ENCODE measurements around the gene EYS. TPM values are rescaled to one million over a fixed set of nuclear protein-coding genes. Genes with fewer than 3 reads are reported as not detected.

EYS gene
- total and polyA plus RNA-seq, 3 experiments from 2014 or later = not detected

DNA sequence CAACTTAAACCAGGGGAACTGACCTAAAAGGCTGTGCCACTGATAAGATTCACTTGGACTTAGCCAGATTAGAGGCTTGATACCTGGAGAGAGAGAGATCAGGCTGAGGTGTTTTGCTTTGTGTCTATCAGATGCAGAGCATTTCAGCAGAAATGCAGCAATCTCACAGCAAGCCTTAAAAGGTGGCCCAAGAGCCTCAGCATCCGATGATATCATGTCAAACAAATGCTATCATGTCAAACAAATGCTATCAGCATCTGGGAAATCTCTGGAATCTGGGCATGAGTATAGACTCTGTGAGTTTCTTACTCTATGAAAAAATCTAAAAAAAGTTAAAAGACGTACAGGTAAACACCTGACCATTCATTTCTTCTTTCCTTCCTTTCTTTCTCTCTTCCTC is 718.9 kb downstream of the EYS start:
- H3K27me3 ChIP-seq (ENCODE audit: insufficient read depth, low read length, poor library complexity, severe bottlenecking) = no peaks in the 10 kb centered on the region
- H3K27ac ChIP-seq (ENCODE audit: low read depth, low read length) = no peak overlapping the region
- H3K36me3 ChIP-seq (ENCODE audit: insufficient read depth, low read length) = no peaks in the 10 kb centered on the region
- no peaks in the 10 kb centered on the region for H3K4me1 ChIP-seq (ENCODE audit: insufficient read depth, low read length)
- peaks cover 0 to 11% (median 2%) of the 10 kb centered on the region in 5 donors for H3K9me3 Mint-ChIP-seq
- no peak for DNase-seq
- H3K27me3 Mint-ChIP-seq = no peaks in the 10 kb centered on the region
- ChIA-PET POLR2A (no interaction called here), CTCF (no interaction called here)
- no peak overlapping the region for H3K4me3 ChIP-seq (ENCODE audit: low read length)
- no peaks in the 10 kb centered on the region for H3K4me1 Mint-ChIP-seq
- H3K9me3 ChIP-seq (ENCODE audit: low read length) = no peaks in the 10 kb centered on the region
- H3K27ac Mint-ChIP-seq = no peak overlapping the region
- no peak overlapping the region for H3K4me3 Mint-ChIP-seq
- no peaks in the 10 kb centered on the region for H3K36me3 Mint-ChIP-seq

DNA sequence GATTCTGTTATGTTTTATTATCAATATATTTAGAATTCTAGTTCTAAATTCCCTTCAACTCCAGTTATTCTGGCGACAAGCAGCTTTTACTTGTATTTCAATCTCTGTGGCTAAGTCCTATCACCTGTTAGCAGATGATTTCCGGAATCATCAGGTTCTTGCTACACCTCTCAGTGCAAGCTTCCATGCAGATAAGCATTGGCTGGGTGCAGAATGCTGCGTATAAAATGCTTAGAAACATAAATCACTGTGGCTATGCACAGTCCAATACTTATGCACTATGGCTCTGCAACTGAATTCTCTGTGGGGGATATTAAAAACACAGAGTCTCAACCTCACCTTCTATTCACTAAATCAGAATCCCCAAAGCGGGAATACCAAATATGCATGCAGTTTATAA is 720.0 kb downstream of the EYS start:
- no peaks in the 10 kb centered on the region for H3K4me1 Mint-ChIP-seq
- ChIA-PET CTCF (no interaction called here), POLR2A (no interaction called here)
- H3K9me3 ChIP-seq (ENCODE audit: low read length) = no peaks in the 10 kb centered on the region
- no peaks in the 10 kb centered on the region for H3K27me3 Mint-ChIP-seq
- peaks cover 0 to 6% (median under 1%) of the 10 kb centered on the region in 5 donors for H3K9me3 Mint-ChIP-seq
- no peak overlapping the region for H3K4me3 Mint-ChIP-seq
- H3K4me3 ChIP-seq (ENCODE audit: low read length) = no peak overlapping the region
- H3K27ac ChIP-seq (ENCODE audit: low read depth, low read length) = no peak overlapping the region
- no peaks in the 10 kb centered on the region for H3K36me3 ChIP-seq (ENCODE audit: insufficient read depth, low read length)
- DNase-seq = no peak
- H3K27me3 ChIP-seq (ENCODE audit: insufficient read depth, low read length, poor library complexity, severe bottlenecking) = no peaks in the 10 kb centered on the region
- no peaks in the 10 kb centered on the region for H3K36me3 Mint-ChIP-seq
- H3K4me1 ChIP-seq (ENCODE audit: insufficient read depth, low read length) = no peaks in the 10 kb centered on the region
- no peak overlapping the region for H3K27ac Mint-ChIP-seq

DNA sequence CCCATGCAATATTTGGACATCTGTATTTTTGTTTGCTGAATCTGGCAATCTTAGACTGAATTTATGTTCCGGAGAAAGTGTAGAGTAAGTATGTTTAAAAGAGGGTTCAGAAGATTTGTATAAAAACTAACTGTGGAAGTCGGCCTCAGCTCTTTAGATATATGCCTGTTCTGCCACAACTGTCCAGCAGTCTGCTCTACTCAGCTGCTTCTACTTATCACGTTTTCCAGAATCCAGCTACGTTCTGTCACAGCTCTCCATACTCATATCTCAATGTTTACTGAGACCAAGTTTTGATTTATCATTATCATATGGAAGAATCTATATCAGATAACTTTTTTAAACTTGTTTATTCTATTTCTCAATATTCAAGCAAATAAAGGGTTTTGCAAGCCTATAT is 721.3 kb downstream of the EYS start:
- Histone ChIP-seq H3K4me1 (ENCODE audit: insufficient read depth, low read length) (no peaks in the 10 kb centered on the region), H3K27me3 (ENCODE audit: insufficient read depth, low read length, poor library complexity, severe bottlenecking) (no peaks in the 10 kb centered on the region), H3K4me3 (ENCODE audit: low read length) (no peak overlapping the region), H3K36me3 (ENCODE audit: insufficient read depth, low read length) (no peaks in the 10 kb centered on the region), H3K27ac (ENCODE audit: low read depth, low read length) (no peak overlapping the region), H3K9me3 (ENCODE audit: low read length) (no peaks in the 10 kb centered on the region)
- Mint-ChIP-seq H3K36me3 (no peaks in the 10 kb centered on the region), H3K4me1 (no peaks in the 10 kb centered on the region), H3K9me3 (peaks cover 2 to 5% (median 2%) of the 10 kb centered on the region in 5 donors), H3K4me3 (no peak overlapping the region), H3K27me3 (no peaks in the 10 kb centered on the region), H3K27ac (no peak overlapping the region)
- no peak for DNase-seq
- ChIA-PET CTCF (no interaction called here), POLR2A (no interaction called here)

DNA sequence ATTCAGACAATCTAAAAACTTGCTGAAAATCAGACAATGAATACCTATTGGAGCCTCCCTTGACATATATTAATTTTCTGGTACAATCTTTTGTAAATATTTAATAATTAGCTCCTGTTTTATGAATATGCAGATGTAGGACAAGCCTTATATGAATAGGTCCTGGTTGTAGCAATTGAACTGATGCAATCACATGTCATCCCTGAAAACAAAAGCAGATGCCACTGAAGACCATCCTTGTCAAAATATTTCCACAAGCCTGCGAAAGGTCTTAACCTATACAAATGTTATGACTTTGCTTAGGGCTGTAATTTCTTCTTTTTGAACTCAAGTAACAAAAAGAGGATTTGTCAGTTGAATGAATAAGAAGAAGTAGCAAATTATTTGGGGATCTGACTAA is 722.1 kb downstream of the EYS start:
- Histone ChIP-seq H3K9me3 (ENCODE audit: low read length) (no peaks in the 10 kb centered on the region), H3K4me1 (ENCODE audit: insufficient read depth, low read length) (no peaks in the 10 kb centered on the region), H3K4me3 (ENCODE audit: low read length) (no peak overlapping the region), H3K27me3 (ENCODE audit: insufficient read depth, low read length, poor library complexity, severe bottlenecking) (no peaks in the 10 kb centered on the region), H3K36me3 (ENCODE audit: insufficient read depth, low read length) (no peaks in the 10 kb centered on the region), H3K27ac (ENCODE audit: low read depth, low read length) (no peak overlapping the region)
- no peaks in the 10 kb centered on the region for H3K4me1 Mint-ChIP-seq
- DNase-seq = no peak
- H3K36me3 Mint-ChIP-seq = no peaks in the 10 kb centered on the region
- POLR2A ChIA-PET = no interaction called here
- H3K27ac Mint-ChIP-seq = no peak overlapping the region
- peaks cover 2 to 9% (median 2%) of the 10 kb centered on the region in 5 donors for H3K9me3 Mint-ChIP-seq
- CTCF ChIA-PET = no interaction called here
- H3K27me3 Mint-ChIP-seq = no peaks in the 10 kb centered on the region
- no peak overlapping the region for H3K4me3 Mint-ChIP-seq

DNA sequence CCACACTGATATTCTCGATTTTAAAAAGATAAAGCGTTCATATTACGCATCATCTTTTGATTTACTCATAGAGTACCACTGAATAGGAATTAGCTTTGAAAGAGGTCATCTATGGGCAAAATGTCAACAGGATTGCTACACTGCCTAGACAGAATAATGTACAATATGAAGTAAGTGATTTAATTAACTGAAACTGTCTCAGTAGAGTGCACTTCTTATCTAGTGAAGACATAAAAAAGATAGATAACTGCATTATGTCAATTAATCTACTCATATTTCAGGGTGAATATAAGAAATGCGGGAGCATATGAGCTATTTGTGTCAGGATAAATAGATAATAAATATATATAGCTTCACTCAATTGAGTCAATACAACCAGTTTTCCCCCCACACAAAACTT is 723.9 kb downstream of the EYS start:
- Mint-ChIP-seq H3K27me3 (no peaks in the 10 kb centered on the region), H3K4me1 (no peaks in the 10 kb centered on the region), H3K36me3 (no peaks in the 10 kb centered on the region), H3K9me3 (peaks cover 2 to 19% (median 4%) of the 10 kb centered on the region in 5 donors), H3K4me3 (no peak overlapping the region), H3K27ac (no peak overlapping the region)
- no peak for DNase-seq
- Histone ChIP-seq H3K4me3 (ENCODE audit: low read length) (no peak overlapping the region), H3K4me1 (ENCODE audit: insufficient read depth, low read length) (no peaks in the 10 kb centered on the region), H3K36me3 (ENCODE audit: insufficient read depth, low read length) (no peaks in the 10 kb centered on the region), H3K9me3 (ENCODE audit: low read length) (no peaks in the 10 kb centered on the region), H3K27ac (ENCODE audit: low read depth, low read length) (no peak overlapping the region), H3K27me3 (ENCODE audit: insufficient read depth, low read length, poor library complexity, severe bottlenecking) (no peaks in the 10 kb centered on the region)
- ChIA-PET POLR2A (no interaction called here), CTCF (no interaction called here)

DNA sequence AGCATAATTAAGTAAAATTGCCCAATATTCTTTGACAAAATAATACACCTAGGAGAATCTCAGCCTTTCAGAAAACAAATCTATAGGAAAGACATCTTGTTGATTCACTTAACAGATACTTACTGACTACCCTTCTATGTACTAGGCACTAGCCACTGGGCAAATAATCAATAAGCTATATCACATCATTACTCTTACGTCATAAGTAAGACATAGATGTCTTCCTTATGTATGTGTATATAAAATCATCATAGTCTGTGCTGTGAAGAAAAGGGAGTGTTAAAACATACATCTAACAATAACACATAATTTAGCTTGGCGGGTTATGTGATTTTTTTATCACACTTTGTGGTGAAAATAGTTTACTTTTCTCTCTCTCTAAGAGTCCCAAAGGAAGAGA is 733.9 kb downstream of the EYS start:
- no peak overlapping the region for H3K4me3 ChIP-seq (ENCODE audit: low read length)
- no peak for DNase-seq
- ChIA-PET POLR2A (no interaction called here), CTCF (no interaction called here)
- Mint-ChIP-seq H3K4me3 (no peak overlapping the region), H3K4me1 (no peaks in the 10 kb centered on the region), H3K9me3 (peaks cover 2 to 32% (median 6%) of the 10 kb centered on the region in 5 donors), H3K36me3 (no peaks in the 10 kb centered on the region), H3K27me3 (no peaks in the 10 kb centered on the region), H3K27ac (no peak overlapping the region)
- no peaks in the 10 kb centered on the region for H3K27me3 ChIP-seq (ENCODE audit: insufficient read depth, low read length, poor library complexity, severe bottlenecking)
- H3K36me3 ChIP-seq (ENCODE audit: insufficient read depth, low read length) = no peaks in the 10 kb centered on the region
- no peaks in the 10 kb centered on the region for H3K9me3 ChIP-seq (ENCODE audit: low read length)
- no peak overlapping the region for H3K27ac ChIP-seq (ENCODE audit: low read depth, low read length)
- H3K4me1 ChIP-seq (ENCODE audit: insufficient read depth, low read length) = no peaks in the 10 kb centered on the region

DNA sequence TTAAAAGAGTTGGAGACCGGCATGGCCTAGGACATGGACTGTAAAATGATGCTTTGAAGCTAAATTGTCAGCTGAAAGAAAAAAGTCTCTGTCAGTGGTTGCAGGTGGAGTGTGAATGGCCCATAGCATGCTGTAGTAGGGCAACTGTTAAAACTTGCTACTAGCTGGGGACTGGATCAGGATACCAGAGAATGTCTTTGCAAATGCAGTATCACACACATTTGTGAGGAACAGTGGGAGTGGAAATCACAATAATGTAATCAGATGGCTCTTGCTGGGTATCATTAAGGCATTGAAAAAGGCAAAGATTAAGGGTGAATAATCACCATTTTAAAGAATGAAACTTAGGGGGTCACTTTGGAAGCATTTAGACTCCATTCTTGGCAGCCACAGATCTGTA is 737.9 kb downstream of the EYS start:
- Mint-ChIP-seq H3K4me3 (no peak overlapping the region), H3K36me3 (no peaks in the 10 kb centered on the region), H3K4me1 (no peaks in the 10 kb centered on the region), H3K27me3 (no peaks in the 10 kb centered on the region), H3K27ac (no peak overlapping the region), H3K9me3 (peaks cover 2 to 17% (median 6%) of the 10 kb centered on the region in 5 donors)
- ChIA-PET POLR2A (no interaction called here), CTCF (no interaction called here)
- Histone ChIP-seq H3K36me3 (ENCODE audit: insufficient read depth, low read length) (no peaks in the 10 kb centered on the region), H3K9me3 (ENCODE audit: low read length) (no peaks in the 10 kb centered on the region), H3K27me3 (ENCODE audit: insufficient read depth, low read length, poor library complexity, severe bottlenecking) (no peaks in the 10 kb centered on the region), H3K4me3 (ENCODE audit: low read length) (no peak overlapping the region), H3K4me1 (ENCODE audit: insufficient read depth, low read length) (no peaks in the 10 kb centered on the region), H3K27ac (ENCODE audit: low read depth, low read length) (no peak overlapping the region)
- DNase-seq = no peak

DNA sequence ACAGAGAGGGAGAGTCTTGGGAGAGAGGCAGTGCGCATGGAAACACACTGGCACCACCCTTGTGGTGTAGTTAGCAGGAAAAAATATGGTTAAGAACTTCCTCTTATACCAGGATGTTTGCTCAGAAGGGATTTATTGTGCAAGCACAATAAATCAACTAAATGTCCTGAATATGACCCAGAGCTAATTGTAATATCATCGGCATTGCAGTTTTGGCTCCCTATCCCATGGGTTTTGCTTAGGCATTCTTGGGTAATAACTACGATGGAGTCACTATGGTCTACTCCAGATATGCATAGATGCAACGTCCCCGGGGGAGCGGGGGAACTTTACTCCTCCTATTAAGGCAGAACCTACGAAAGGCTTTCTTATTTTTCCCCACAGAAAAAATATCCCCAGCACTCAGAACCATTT is 751.6 kb downstream of the EYS start:
- no peaks in the 10 kb centered on the region for H3K27me3 Mint-ChIP-seq
- H3K27ac ChIP-seq (ENCODE audit: low read depth, low read length) = no peak overlapping the region
- H3K4me3 Mint-ChIP-seq = no peak overlapping the region
- no peaks in the 10 kb centered on the region for H3K9me3 ChIP-seq (ENCODE audit: low read length)
- POLR2A ChIA-PET = no interaction called here
- peaks cover 3 to 26% (median 7%) of the 10 kb centered on the region in 5 donors for H3K9me3 Mint-ChIP-seq
- no peaks in the 10 kb centered on the region for H3K4me1 Mint-ChIP-seq
- no peaks in the 10 kb centered on the region for H3K36me3 ChIP-seq (ENCODE audit: insufficient read depth, low read length)
- H3K4me1 ChIP-seq (ENCODE audit: insufficient read depth, low read length) = no peaks in the 10 kb centered on the region
- CTCF ChIA-PET = no interaction called here
- H3K36me3 Mint-ChIP-seq = no peaks in the 10 kb centered on the region
- no peaks in the 10 kb centered on the region for H3K27me3 ChIP-seq (ENCODE audit: insufficient read depth, low read length, poor library complexity, severe bottlenecking)
- no peak overlapping the region for H3K27ac Mint-ChIP-seq
- no peak overlapping the region for H3K4me3 ChIP-seq (ENCODE audit: low read length)
- DNase-seq = no peak

DNA sequence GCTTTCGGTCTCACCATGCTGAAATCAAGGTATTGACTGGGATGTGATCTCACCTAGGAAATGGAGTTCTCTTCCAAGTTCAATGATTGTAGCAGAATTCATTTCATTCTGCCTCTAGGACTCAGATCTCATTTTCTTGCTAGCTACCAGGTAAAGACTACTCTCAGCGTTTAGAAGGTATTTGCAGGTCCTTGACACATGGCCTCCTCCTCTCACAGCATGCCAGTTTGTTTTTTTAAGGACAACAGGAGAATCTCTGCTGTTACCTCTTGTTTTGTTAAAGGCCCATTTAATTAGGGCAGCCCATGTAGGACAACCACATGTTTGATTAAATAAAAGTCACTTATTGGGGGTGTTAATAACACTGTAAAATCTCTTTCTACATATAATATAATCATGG is 757.8 kb downstream of the EYS start:
- Mint-ChIP-seq H3K27me3 (no peaks in the 10 kb centered on the region), H3K4me1 (no peaks in the 10 kb centered on the region), H3K9me3 (peaks cover 3 to 17% (median 5%) of the 10 kb centered on the region in 5 donors), H3K36me3 (no peaks in the 10 kb centered on the region), H3K27ac (no peak overlapping the region), H3K4me3 (no peak overlapping the region)
- ChIA-PET CTCF (no interaction called here), POLR2A (no interaction called here)
- H3K27me3 ChIP-seq (ENCODE audit: insufficient read depth, low read length, poor library complexity, severe bottlenecking) = no peaks in the 10 kb centered on the region
- no peaks in the 10 kb centered on the region for H3K9me3 ChIP-seq (ENCODE audit: low read length)
- H3K27ac ChIP-seq (ENCODE audit: low read depth, low read length) = no peak overlapping the region
- no peak overlapping the region for H3K4me3 ChIP-seq (ENCODE audit: low read length)
- no peaks in the 10 kb centered on the region for H3K36me3 ChIP-seq (ENCODE audit: insufficient read depth, low read length)
- no peaks in the 10 kb centered on the region for H3K4me1 ChIP-seq (ENCODE audit: insufficient read depth, low read length)
- no peak for DNase-seq

All from CD8-positive, alpha-beta memory T cell (primary cell).